HL-60 (cell line): Measurements from ENCODE around the gene COL4A6.

Experiments used
- POLR2AphosphoS5 ChIP-seq: IDR thresholded peaks from 2 replicates; pipeline ENCODE4 v1.6.1; 2012; ENCODE audit warnings: low read depth
- TF ChIP-seq, protein P1 (sequence below): IDR thresholded peaks from one replicate; pipeline ENCODE4 v1.5.1; 2011; ENCODE audit warnings: low read length, control low read depth, inconsistent platforms; ENCODE audit not compliant: insufficient read depth

DNA sequence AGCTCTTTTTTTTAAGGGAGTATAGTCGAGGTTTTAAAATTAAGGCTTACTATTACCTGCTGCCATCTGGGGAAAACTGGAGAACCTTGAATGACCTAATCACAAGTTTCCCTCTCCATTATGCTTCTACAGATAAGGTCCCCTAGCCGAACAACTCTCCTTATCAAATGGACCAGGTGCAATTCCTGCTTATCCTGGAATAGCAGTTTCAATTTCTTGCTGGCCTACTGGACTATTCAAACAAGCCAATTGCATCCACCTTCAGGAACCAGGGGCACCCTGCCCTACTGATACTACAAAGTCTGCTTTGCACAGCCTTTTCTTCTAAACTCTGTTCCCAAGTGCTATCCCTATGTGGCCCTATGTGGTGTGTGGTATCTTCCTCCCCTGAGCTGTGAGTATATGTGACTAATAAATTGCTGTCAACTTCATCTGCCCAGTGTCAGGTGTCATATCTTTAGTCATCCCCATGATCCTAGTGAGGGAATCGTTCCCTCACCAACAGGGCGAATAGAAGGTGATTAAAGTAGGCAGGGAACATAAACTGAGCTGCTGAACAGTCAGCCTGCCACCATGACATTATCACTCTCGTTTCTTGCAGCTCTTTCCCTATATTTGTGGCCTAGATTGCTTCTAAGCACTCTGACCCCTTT, 218.1 kb downstream of the COL4A6 start:
- TF ChIP-seq, protein P1, sequence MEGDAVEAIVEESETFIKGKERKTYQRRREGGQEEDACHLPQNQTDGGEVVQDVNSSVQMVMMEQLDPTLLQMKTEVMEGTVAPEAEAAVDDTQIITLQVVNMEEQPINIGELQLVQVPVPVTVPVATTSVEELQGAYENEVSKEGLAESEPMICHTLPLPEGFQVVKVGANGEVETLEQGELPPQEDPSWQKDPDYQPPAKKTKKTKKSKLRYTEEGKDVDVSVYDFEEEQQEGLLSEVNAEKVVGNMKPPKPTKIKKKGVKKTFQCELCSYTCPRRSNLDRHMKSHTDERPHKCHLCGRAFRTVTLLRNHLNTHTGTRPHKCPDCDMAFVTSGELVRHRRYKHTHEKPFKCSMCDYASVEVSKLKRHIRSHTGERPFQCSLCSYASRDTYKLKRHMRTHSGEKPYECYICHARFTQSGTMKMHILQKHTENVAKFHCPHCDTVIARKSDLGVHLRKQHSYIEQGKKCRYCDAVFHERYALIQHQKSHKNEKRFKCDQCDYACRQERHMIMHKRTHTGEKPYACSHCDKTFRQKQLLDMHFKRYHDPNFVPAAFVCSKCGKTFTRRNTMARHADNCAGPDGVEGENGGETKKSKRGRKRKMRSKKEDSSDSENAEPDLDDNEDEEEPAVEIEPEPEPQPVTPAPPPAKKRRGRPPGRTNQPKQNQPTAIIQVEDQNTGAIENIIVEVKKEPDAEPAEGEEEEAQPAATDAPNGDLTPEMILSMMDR: no peak
- no peak for TF ChIP-seq POLR2AphosphoS5
